PC-9 (cell line): ENCODE data around the gene PI4K2A.

Experiments
- CTCF ChIP-seq: fragments of 200-600 bp; sonication (generic); conservative IDR thresholded peaks from 2 replicates; pipeline ENCODE4 v1.6.1; 2017; ENCODE audit warnings: mixed run types, antibody characterized with exemption, mild to moderate bottlenecking, moderate library complexity
- EZH2 ChIP-seq: fragments of 200-600 bp; sonication (generic); IDR thresholded peaks from 2 replicates; pipeline ENCODE4 v1.8.0; 2017; ENCODE audit warnings: antibody characterized with exemption, low read depth

- TF ChIP-seq CTCF, result no peak
- TF ChIP-seq EZH2, result no peak
Measured at GRCh38 chr10:97707134-97707861, 66.8 kb downstream of the PI4K2A start.
